Bronchial epithelial cell (primary cell): ENCODE data around the gene LRFN2. TPM values are rescaled to one million over a fixed set of nuclear protein-coding genes. Genes with fewer than 3 reads are reported as not detected.

Source experiments
- DNase-seq: peaks from one replicate; pipeline ENCODE4 v3.0.0-alpha.2; 2010; ENCODE audit warnings: low read depth
- FAIRE-seq: peaks from 2 replicates; lab custom pipeline; 2011; peaks lifted over from hg19 to GRCh38; lab: Jason Lieb, UNC
- H3K27me3 ChIP-seq: 2 replicates; pipeline ENCODE4 v1.5.1; 2011; ENCODE audit warnings: low read length; ENCODE audit not compliant: control insufficient read depth, insufficient read depth
- H3K36me3 ChIP-seq: 2 replicates; pipeline ENCODE4 v1.5.1; 2011; ENCODE audit warnings: low read length; ENCODE audit not compliant: control insufficient read depth, insufficient read depth
- H3K4me3 ChIP-seq: 2 replicates; pipeline ENCODE4 v1.5.1; 2011; ENCODE audit warnings: mild to moderate bottlenecking, low read depth, low read length, control low read depth
- CTCF ChIP-seq: IDR thresholded peaks from 2 replicates; pipeline ENCODE4 v1.5.1; 2011; ENCODE audit warnings: mild to moderate bottlenecking, moderate library complexity, low read length, control low read depth, inconsistent platforms; ENCODE audit not compliant: insufficient read depth, severe bottlenecking
- total RNA-seq: library from RNA; depleted of rRNA; stranded (reverse); fragments of >200 nt; gene quantifications from 2 replicates; pipeline ENCODE4 v1.2.1, GENCODE V29; 2014

Gene LRFN2
- total RNA-seq, 1 donor from 2014 or later = not detected

GRCh38 chr6:40438246-40438887 is 148.8 kb downstream of the LRFN2 start:
- DNase-seq (no peak), FAIRE-seq (no peak)
- TF ChIP-seq CTCF = no peak
- Histone ChIP-seq H3K4me3 (no peak overlapping the region), H3K27me3 (no peaks in the 10 kb centered on the region), H3K36me3 (no peaks in the 10 kb centered on the region)

- Histone ChIP-seq H3K36me3 (no peaks in the 10 kb centered on the region), H3K27me3 (no peaks in the 10 kb centered on the region), H3K4me3 (no peak overlapping the region)
- FAIRE-seq = no peak
- no peak for DNase-seq
- TF ChIP-seq CTCF = no peak
Observed at GRCh38 chr6:40437631-40438030, 149.5 kb downstream of the LRFN2 start.

- FAIRE-seq (no peak), DNase-seq (peak; percentile 80)
- TF ChIP-seq CTCF = no peak
- Histone ChIP-seq H3K27me3 (no peaks in the 10 kb centered on the region), H3K4me3 (no peak overlapping the region), H3K36me3 (no peaks in the 10 kb centered on the region)
Observed at GRCh38 chr6:40436685-40437604, 150.2 kb downstream of the LRFN2 start.

GRCh38 chr6:40432982-40433381 is 154.2 kb downstream of the LRFN2 start:
- no peak for FAIRE-seq
- DNase-seq = no peak
- H3K36me3 ChIP-seq = no peaks in the 10 kb centered on the region
- peaks cover 2% of the 10 kb centered on the region for H3K27me3 ChIP-seq
- no peak overlapping the region for H3K4me3 ChIP-seq
- no peak for TF ChIP-seq CTCF

- peaks cover 2% of the 10 kb centered on the region for H3K27me3 ChIP-seq
- TF ChIP-seq CTCF = no peak
- H3K4me3 ChIP-seq = no peak overlapping the region
- FAIRE-seq = no peak
- no peaks in the 10 kb centered on the region for H3K36me3 ChIP-seq
- DNase-seq = no peak
Observed at GRCh38 chr6:40431706-40432105, 155.5 kb downstream of the LRFN2 start.
